ENCODE results near the gene CDC23.
"Not testable (repeated sequence)": the region's sequence is repeated elsewhere in the genome, so short reads cannot be mapped to it uniquely, and the experiment has no call there.

The CDC23 gene

DNA sequence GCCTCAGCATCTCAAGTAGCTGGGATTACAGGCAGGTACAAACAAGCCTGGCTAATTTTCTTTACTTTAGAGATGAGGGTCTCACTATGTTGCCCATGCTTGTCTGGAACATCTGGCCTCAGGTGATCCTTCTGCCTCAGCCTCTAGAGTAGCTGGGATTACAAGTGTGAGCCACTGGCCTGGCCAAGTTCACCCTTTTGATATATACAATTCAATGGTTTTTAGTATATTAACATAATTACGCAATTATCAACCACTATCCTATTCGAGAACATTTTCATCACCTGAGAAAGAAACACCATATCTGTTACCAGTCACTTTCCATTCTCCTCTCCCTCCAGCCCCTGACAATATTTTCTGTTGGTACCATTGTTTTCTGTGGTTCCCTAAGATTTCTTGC is 3.7 kb upstream of the CDC23 start:
- no peak for DNase-seq (ENCODE audit: low read depth in 1 of 2, low spot score in 1 of 2)

DNA sequence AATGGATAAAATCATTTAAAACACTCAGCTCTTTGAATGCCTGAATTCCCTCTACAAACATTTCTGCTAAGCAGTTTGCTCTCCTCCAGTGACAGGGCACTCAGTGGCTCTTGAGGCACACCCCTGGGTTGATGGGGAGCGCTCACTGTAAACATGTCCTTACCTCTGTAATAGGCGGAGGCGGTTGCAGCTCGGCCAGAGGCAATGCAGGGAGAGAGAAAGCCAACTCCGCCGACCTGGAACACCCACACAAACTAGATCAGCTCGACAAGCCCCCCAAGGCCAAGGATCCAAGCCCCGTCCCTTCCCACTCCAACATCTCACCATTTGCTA is 329 bp downstream of the CDC23 start:
- no peak for DNase-seq (ENCODE audit: low read depth in 1 of 2, low spot score in 1 of 2)

DNA sequence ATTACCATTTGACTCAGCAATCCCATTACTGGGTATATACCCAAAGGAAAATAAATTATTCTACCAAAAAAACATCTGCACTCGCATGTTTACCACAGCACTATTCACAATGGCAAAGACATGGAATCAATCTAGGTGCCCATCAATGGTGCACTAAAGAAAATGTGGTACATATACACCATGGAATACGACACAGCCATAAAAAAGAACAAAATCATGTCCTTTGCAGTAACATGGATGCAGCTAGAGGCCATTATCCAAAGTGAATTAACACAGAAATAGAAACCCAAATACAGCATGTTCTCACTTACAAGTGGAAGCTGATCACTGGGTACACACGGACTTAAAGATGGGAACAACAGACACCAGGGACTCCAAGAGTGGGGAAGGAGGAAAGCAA is 2.1 kb downstream of the CDC23 start:
- DNase-seq (ENCODE audit: low read depth in 1 of 2, low spot score in 1 of 2) = no peak

DNA sequence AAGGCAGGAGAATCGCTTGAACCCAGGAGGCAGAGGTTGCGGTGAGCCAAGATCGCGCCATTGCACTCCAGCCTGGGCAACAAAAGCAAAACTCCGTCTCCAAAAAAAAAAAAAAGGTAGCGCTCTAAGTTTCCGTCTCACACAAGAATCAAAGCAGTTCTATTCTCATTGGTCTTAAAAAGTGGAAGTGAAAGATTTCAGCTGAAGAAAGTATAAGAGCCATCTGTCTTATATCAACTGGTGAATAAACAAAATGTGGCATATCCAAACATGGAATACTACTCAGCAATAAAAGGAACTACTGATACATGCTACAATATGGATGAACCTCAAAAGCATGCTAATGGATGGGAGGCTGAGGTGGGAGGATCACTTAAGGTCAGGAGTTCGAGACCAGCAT is 19.3 kb downstream of the CDC23 start:
- not testable (repeated sequence) for DNase-seq (ENCODE audit: low read depth in 1 of 2, low spot score in 1 of 2)

DNA sequence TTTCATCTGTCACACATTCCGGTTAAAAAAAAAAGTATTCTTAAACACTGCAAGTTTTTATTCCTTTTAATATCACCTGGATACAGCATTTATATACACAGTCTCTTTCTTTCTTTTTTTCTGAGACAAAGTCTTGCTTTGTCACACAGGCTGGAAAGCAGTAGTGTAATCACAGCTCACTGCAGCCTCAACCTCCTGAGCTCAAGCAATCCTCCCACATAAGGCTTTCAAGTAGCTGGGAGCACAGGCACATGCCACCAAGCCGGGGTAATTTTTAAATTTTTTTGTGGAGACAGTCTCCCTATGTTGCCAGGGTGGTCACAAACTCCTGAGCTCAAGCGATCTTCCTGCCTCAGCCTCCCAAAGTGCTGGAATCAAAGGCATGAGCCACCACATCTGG is 20.3 kb downstream of the CDC23 start:
- DNase-seq (ENCODE audit: low read depth in 1 of 2, low spot score in 1 of 2) = no peak

DNA sequence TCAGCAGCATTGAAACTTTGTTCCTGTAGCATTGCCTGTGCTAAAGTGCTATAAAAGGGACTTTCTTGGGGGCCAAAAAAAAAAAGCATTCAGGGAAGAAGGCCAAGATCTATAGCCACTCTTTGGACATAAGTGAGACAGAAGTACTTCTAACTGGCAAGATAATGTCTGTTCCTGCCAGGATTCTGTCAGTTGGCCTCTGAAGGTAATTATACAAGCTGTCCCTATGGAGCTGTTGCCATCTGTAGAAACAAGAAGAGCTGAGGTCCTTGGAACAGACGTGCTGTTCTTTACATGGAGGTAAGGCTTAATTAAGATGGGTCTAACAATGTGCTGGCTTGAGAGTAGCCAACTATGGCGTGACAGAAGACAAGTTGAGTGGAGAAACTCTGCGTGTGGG is 24.5 kb downstream of the CDC23 start:
- DNase-seq (ENCODE audit: low read depth in 1 of 2, low spot score in 1 of 2) = no peak

DNA sequence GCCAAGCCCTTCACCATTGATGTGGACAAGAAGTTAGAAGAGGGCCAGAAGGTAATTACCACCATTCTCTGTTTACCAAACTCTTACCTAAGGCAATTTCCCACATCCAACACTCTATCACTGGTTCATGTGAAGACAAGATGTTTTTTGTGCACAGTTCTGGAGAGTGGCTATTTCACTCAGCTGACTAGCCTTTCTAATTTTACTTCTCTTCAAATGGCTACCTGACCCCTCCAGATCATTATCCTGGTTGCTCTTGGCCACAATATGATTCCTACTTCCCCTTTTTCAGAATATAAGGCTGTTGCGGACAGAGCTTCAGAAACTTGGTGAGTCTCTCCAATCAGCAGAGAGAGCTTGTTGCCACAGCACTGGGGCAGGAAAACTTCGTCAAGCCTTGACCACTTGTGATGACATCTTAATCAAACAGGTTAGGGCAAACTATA is 27.1 kb downstream of the CDC23 start:
- no peak for DNase-seq (ENCODE audit: low read depth in 1 of 2, low spot score in 1 of 2)

DNA sequence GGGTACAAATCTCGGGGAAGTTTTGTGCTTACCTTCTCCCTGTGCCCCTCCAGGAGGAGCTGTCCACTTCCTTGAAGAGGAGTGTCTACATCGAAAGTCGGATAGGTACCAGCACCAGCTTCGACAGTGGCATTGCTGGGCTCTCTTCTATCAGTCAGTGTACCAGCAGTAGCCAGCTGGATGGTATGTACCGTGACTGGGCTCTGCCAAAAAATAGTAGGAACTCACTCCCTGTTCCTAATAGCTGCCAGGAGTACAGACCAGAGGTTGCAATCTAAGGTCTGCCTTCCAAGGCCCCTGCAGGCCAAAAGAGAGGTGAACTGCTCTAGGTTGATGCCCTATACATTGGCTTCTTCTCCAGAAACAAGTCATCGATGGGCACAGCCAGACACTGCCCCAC is 30.3 kb downstream of the CDC23 start:
- no peak for DNase-seq (ENCODE audit: low read depth in 1 of 2, low spot score in 1 of 2)

DNA sequence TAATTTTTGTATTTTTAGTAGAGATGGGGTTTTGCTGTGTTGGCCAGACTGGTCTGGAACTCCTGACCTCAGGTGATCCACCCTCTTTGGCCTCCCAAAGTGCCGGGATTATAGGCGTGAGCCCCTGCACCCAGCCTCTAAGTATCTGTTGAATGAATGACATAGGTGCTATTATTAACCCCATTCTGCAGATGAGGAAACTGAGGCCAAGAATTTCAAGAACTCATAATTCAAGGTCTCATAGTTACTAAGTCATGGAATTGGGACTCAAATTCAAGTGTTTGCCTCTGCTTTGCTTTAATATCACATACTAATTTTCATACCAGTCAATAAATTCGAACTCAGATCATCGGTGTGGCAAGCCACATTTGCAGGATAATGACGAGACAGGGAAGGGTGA is 32.3 kb downstream of the CDC23 start:
- DNase-seq (ENCODE audit: low read depth in 1 of 2, low spot score in 1 of 2) = no peak

DNA sequence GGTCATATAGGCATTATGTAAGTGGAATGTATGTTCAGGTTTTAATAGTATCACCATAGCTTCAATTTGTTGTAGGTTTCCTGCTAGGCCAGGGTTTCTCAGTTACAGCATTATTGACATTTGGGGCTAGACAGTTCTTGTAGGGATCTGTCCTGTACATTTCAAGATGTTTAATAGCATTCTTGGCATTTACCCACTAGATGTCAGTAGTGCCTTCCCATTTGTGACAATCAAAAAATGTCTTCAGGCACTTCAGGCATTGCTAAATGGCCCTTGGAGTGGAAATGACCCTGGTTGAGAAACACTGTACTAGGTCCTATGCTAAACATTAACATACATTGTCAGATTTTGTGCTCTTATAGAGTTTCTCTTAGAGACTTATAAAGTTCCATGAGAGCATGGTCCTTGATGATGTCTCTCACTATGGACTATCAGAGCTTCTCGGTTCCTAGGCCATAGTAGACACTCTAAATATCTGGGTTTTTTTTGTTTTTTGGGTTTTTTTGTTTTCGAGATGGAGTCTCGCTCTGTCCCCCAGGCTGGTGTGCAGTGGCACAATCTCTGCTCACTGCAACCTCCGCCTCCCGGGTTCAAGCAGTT is 32.8 kb downstream of the CDC23 start:
- DNase-seq (ENCODE audit: low read depth in 1 of 2, low spot score in 1 of 2) = no peak

DNA sequence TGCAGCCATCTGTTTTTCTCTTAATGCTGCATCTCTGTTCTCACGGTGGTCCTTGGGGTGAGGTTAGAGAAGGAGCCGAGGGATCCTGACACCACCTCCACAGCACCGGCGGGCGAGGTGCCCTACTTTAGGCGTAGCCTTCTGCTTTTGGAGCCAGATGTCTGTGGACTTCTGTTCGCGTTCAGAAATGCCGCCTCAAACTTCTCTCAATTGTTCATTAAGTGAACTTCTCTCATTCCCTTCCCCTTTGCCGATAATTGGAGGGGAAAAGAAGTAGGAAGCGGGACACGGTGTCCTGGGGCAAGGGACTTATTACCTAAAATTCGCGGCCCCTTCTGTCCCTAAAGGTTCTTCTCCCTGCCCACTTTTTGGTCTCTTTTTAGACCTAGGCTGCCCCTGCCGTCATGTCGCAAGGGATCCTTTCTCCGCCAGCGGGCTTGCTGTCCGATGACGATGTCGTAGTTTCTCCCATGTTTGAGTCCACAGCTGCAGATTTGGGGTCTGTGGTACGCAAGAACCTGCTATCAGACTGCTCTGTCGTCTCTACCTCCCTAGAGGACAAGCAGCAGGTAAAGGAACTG is 33.8 kb downstream of the CDC23 start:
- no peak for DNase-seq (ENCODE audit: low read depth in 1 of 2, low spot score in 1 of 2)

DNA sequence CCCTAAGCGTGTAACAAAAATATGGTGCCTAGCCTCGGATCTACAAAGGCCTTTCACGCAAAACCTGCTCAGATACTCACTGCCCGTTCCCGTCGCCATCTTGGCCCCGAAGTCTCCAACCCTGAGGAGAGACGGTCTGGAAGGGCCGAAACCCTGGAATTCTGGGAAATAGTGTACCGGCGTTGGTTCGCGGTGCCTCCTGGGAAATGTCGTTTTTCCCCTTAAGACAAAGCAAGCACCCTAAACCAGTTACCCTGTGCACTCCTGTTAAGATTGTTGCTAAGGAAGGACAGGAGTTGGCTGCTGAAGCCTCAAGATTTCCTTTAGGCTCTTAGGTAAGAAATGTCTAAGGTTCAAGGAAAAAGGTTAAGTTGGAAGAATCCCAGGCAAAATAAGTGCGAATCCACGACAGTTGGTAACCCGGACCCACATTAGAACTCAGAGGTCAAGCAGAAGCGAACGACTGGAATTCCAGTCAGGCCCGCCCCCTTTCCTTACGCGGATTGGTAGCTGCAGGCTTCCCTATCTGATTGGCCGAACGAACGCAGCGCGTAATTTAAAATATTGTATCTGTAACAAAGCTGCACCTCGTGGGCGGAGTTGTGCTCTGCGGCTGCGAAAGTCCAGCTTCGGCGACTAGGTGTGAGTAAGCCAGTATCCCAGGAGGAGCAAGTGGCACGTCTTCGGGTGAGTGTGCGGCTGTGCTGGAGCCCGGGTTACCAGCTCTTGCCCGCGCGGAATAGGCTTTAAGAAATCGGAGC is 34.4 kb downstream of the CDC23 start, which contains the start of the genes BRD8 and KIF20A:
Gene BRD8 (minus strand): TSS at position 115 of the 761 bp plus-strand sequence. CDS start 16 bp downstream, at position 99.
Gene KIF20A (plus strand): TSS at position 597 of the 761 bp plus-strand sequence. CDS start 569 bp downstream, outside the sequence.
- DNase-seq (ENCODE audit: low read depth in 1 of 2, low spot score in 1 of 2) = peak; percentile 74 to 77

DNA sequence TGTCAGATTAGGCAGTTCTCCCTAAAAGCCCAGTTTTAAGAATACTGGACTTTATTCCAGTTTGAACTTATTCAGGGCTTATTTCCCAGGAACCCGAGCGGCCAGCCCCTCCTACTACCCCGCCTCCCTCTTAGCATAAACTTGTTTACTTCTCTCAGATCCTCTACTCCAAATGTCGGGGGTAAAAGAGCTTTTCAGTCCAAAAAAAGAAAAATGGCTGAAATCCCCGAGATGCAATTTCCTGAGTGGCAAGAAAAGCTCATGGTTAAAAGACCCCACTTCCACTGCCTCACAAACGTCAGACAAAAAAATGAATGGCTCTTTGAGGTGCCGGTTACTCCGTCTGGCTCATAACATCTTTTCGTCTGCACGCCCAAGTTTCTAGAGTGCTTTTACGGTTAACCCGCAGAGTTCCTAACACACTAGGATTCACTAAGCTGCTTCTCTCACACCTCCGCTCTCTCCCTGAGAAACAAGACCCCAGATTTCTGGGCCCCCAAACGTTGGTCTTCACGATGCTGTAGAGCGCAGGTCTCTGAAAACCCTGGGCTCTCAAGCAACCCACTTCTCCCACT is 35.1 kb downstream of the CDC23 start:
- no peak for DNase-seq (ENCODE audit: low read depth in 1 of 2, low spot score in 1 of 2)

DNA sequence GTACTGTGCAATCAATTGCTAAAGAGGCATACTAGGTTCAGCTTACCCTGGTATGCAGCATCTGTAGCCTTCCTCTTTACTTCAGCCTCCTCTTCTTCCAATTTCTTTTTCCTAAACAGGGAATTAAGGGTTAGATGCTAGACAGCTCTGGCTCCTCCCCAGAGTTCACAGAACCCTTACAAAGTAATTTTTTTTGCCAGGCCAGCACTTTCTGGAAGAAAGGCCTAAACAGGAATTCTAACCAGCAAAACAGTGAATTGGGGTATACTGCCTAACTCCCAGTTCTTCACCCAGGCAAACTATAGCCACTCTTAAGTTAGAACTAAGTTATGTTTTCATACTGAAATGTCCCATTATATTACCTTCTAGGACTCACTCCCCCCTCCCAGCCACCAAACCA is 42.8 kb downstream of the CDC23 start:
- DNase-seq (ENCODE audit: low read depth in 1 of 2, low spot score in 1 of 2) = no peak

DNA sequence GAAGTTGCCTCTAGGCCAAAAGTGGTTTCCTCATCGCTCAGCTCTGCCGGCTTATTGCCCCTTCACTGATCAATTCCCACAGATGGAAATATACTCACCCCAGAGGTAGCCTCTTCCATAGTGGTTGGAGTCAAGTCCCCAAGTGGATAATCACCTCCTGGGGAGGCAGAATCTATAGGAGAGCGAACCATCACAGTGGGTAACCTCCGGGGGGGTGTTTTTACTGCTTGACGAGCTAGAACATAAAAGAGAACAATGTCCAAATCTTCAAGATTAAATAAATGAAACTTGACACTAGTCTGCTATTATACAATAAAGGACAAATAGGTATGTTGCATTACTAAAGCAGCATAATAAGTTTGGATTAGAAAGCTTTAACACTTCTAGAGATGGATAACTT is 44.0 kb downstream of the CDC23 start:
- DNase-seq (ENCODE audit: low read depth in 1 of 2, low spot score in 1 of 2) = no peak

DNA sequence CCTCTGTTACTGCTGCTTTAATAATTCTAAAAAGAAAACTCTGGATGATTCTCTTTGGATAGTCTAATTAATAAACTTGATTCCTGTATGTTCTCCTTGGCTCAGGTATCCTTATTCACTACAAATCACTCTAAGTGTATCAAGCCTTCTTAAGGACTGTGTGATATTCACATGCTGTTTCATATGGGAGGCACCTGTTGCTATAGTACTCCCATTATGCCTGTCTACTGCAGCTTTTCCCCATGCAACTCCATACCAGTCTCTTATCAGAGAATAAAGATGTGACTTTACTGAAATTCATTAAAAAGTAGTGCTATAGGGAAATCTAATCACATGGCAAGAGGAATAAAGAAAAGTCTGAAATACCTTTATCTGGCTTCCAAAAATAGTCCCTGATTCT is 49.4 kb downstream of the CDC23 start:
- DNase-seq (ENCODE audit: low read depth in 1 of 2, low spot score in 1 of 2) = no peak

DNA sequence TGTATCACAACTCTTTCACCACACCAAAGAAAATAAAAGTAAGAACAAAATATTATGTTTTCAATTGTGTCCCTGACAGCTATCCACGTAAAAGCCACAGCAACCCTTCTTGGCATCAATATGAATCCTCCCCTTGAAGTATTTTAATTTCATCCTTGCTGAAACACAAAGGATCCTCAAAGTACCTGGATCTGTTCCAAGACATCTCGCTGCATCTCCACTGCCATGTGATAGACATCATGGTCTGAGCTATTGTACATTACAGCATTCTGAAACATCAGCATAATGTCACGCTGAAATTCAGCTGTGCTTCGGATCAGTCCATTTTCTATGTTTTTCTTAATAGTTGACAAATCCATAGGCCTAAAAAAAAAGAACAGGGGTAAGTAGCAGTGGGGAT is 52.4 kb downstream of the CDC23 start:
- no peak for DNase-seq (ENCODE audit: low read depth in 1 of 2, low spot score in 1 of 2)

DNA sequence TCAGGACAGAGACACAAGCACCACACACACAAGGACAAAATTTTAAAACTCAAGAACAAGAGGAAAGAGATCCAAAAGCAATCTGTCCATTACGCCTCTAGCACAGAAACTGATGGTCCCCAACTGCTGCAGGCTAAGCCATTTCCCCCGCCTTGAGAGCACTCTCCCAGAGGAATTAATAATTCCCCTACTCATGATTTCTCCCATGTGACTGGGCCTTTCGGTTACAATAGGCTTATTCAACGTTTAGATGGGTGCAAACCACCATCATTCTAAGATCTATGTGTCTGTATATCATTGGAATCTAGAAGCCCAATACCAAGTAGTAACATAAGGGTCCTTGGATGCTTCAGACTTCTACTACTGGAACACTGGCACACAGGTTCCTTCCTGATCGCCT is 53.5 kb downstream of the CDC23 start:
- DNase-seq (ENCODE audit: low read depth in 1 of 2, low spot score in 1 of 2) = no peak

DNA sequence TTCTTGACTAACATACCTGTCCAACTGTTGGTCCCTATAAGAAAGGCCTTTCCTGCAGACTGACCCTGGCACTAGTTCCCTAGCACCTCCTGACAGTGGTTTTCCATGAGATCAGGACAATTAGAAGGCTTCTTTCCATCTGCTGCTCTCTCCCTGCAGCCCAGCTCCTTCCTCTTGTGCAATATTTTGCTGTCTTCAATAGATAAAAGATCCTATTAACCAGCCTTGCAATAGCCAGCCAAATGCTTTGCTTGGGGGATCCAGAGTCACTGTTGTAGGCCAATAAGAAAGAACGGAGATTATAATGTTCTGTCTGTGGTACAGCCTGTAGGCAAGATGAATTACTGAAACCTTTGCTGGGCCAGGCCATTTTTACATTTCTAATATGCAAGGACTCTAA is 55.5 kb downstream of the CDC23 start:
- DNase-seq (ENCODE audit: low read depth in 1 of 2, low spot score in 1 of 2) = no peak

DNA sequence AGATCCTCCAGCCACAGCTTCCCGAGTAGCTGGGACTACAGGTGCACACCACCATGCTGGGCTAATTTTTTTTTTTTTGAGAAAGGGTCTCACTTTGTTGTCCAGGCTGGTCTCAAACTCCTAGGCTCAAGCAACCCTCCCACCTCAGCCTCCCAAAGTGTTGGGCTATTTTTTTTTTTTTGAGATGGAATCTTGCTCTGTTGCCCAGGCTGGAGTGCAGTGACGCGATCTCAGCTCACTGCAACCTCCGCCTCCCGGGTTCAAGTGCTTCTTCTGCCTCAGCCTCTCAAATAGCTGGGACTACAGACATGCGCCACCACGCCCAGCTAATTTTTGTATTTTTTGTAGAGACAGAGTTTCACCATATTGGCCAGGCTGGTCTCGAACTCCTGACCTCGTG is 57.1 kb downstream of the CDC23 start:
- DNase-seq (ENCODE audit: low read depth in 1 of 2, low spot score in 1 of 2) = not testable (repeated sequence)

DNA sequence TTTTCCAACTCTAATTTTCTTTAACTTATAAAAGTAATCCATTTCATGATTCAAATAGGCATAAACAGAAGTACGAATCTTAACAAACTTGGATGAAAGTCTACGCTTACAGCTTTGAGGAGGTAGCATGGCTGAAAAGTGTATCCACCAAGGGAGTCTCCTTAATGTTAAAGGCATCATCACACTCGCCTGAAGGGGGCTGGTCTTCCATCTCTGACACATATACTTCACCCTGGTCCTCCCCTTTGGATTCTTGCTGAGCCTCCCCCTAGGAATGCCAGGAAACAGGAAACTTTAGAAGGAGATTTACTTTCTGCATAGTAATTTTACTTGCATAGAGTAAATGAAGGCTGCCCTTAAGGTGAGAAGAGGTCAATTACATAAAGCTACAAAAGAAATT is 63.6 kb downstream of the CDC23 start:
- no peak for DNase-seq (ENCODE audit: low read depth in 1 of 2, low spot score in 1 of 2)

DNA sequence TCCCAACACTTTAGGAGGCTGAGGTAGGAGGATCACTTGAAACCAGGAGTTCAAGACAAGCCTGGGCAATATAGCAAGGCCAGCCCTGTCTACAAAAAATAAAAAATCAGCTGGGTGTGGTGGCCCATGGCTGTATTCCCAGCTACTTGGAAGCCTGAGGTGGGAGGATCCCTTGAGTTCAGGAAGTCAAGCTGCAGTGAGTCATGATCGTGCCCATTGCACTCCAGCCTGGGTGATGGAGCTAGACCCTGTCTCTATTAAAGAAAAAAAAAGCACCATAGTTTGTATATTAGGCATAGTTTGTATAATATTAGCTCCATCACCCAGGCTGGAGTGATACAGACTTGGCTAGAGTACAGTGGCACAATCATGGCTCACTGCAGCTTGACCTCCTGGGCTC is 64.3 kb downstream of the CDC23 start:
- DNase-seq (ENCODE audit: low read depth in 1 of 2, low spot score in 1 of 2) = no peak

Measured in activated T-helper 1 cell treated with anti-CD3 and anti-CD28 coated beads, Interleukin-2, amount 50 U/mL, for 16 hours (primary cell).